Activated CD8-positive, alpha-beta memory T cell treated with anti-CD3 and anti-CD28 coated beads for 24 hours (primary cell): ENCODE measurements around the gene ILF3.

Source experiments
- DNase-seq: peaks from one replicate; pipeline ENCODE4 v3.0.0-alpha.2; 2020

The ILF3 gene

DNA sequence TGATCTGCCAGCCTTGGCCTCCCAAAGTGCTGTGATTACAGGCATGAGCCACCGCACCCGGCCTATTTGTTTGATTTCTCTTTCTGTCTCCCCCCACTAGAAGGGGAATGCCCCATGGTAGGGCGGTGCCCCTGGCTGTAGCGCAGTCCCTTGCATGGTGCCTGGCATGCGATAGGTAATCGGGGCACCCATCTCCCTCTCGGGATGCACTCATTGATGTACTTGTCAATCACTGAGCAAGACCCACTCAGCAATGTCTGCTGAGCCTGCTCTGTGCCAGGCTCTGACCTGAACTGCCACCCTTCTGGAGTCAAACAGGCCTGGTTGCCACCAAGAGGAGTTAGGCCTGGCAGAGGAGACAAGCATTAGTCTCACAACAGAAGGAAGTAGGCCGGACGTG is 83.6 kb downstream of the ILF3 start:
- DNase-seq, result no peak

DNA sequence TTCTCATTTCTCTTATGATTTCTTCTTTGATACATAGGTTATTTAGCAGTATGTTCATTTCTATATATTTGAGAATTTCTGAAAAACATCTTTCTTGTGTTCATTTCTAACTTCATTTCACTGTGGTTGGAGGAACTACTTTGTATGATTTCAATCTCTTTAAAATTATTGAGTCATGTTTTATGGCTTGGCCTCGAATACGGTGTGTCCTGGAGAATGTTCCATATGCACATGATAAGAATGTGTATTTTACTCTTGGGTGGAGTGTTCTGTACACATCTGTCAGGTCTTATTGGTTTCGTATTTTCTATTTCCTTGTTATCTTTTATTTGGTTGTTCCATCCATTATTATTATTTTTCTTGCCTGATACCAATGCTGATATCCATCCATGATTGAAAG is 86.7 kb downstream of the ILF3 start:
- DNase-seq, result no peak
